NCI-H128 (cell line): Measurements from ENCODE around the gene GIPC3.

ENCODE experiments used
- DNase-seq: peaks from one replicate; lab custom pipeline; 2025; ENCODE audit not compliant: unreplicated experiment; lab: John Stamatoyannopoulos, UW

The GIPC3 gene

GRCh38 chr19:3634496-3635045 is 49.3 kb downstream of the GIPC3 start:
- no peak for DNase-seq

GRCh38 chr19:3636506-3636905 is 51.2 kb downstream of the GIPC3 start:
- no peak for DNase-seq

GRCh38 chr19:3636962-3637361 is 51.7 kb downstream of the GIPC3 start:
- no peak for DNase-seq

GRCh38 chr19:3637621-3638020 is 52.3 kb downstream of the GIPC3 start:
- DNase-seq = no peak

GRCh38 chr19:3638208-3639193 is 53.2 kb downstream of the GIPC3 start:
- DNase-seq = no peak

- no peak for DNase-seq
Measured at GRCh38 chr19:3639479-3639878, 54.2 kb downstream of the GIPC3 start.

- DNase-seq = no peak
Measured at GRCh38 chr19:3641515-3642269, 56.4 kb downstream of the GIPC3 start.

GRCh38 chr19:3642296-3642695 is 57.0 kb downstream of the GIPC3 start:
- DNase-seq = no peak
